Activated CD4-positive, alpha-beta T cell treated with anti-CD3 and anti-CD28 coated beads for 24 hours (primary cell): ENCODE results near the gene SLX4.

ENCODE experiments used
- DNase-seq, 2 donors: peaks; one replicate each; pipeline ENCODE4 v3.0.0-alpha.2; 2020; ENCODE audit warnings: low read depth in 2 of 2

SLX4 gene

GRCh38 chr16:3599121-3599520 lies 12.3 kb downstream of the SLX4 start:
- no peak for DNase-seq

- no peak for DNase-seq
Observed at GRCh38 chr16:3598236-3598635, 13.2 kb downstream of the SLX4 start.

- DNase-seq = no peak
Observed at GRCh38 chr16:3597676-3598075, 13.7 kb downstream of the SLX4 start.

- no peak for DNase-seq
Observed at GRCh38 chr16:3597226-3597625, 14.2 kb downstream of the SLX4 start.

- DNase-seq = no peak
Observed at GRCh38 chr16:3596101-3596861, 15.1 kb downstream of the SLX4 start.

GRCh38 chr16:3595521-3596021 lies 15.8 kb downstream of the SLX4 start:
- no peak for DNase-seq

GRCh38 chr16:3595110-3595486 lies 16.3 kb downstream of the SLX4 start:
- no peak for DNase-seq

GRCh38 chr16:3594316-3595109 lies 16.9 kb downstream of the SLX4 start:
- DNase-seq = no peak

GRCh38 chr16:3592559-3592958 lies 18.8 kb downstream of the SLX4 start:
- no peak for DNase-seq

GRCh38 chr16:3591991-3592390 lies 19.4 kb downstream of the SLX4 start:
- no peak for DNase-seq

GRCh38 chr16:3591436-3591803 lies 20.0 kb downstream of the SLX4 start:
- no peak for DNase-seq

GRCh38 chr16:3590736-3591435 lies 20.5 kb downstream of the SLX4 start:
- no peak for DNase-seq

GRCh38 chr16:3589991-3590701 lies 21.3 kb downstream of the SLX4 start:
- no peak for DNase-seq

- DNase-seq = no peak
Observed at GRCh38 chr16:3589441-3589921, 21.9 kb downstream of the SLX4 start.

GRCh38 chr16:3589001-3589400 lies 22.4 kb downstream of the SLX4 start:
- no peak for DNase-seq

- DNase-seq = no peak
Observed at GRCh38 chr16:3587547-3588110, 23.8 kb downstream of the SLX4 start.

- no peak for DNase-seq
Observed at GRCh38 chr16:3584412-3584811, 27.0 kb downstream of the SLX4 start.

GRCh38 chr16:3583303-3584038 lies 27.9 kb downstream of the SLX4 start:
- DNase-seq = no peak

GRCh38 chr16:3582276-3583165 lies 28.9 kb downstream of the SLX4 start:
- no peak for DNase-seq

GRCh38 chr16:3581392-3581791 lies 30.0 kb downstream of the SLX4 start:
- DNase-seq = no peak
